Astrocyte of the cerebellum (primary cell): ENCODE data around the gene RBM20.
"Not testable (repeated sequence)": the region's sequence is repeated elsewhere in the genome, so short reads cannot be mapped to it uniquely, and the experiment has no call there.

Experiments
- DNase-seq: peaks from one replicate; pipeline ENCODE4 v3.0.0-alpha.2; 2011; ENCODE audit warnings: low read depth
- H3K4me3 ChIP-seq: 2 replicates; pipeline ENCODE4 v1.5.1; 2011; ENCODE audit warnings: mild to moderate bottlenecking, low read depth, low read length, moderate library complexity
- CTCF ChIP-seq: IDR thresholded peaks from 2 replicates; pipeline ENCODE4 v1.5.1; 2012; ENCODE audit warnings: low read length, low read depth, moderate library complexity, mild to moderate bottlenecking; ENCODE audit errors: missing control alignments
- in situ Hi-C: cut with HindIII; loops from 2 replicates; pipeline ENCODE4 v1.10.0; 2017; ENCODE audit warnings: low sequenced_read_pairs

RBM20 gene

GRCh38 chr10:110863956-110864355 is 219.8 kb downstream of the RBM20 start:
- DNase-seq: no peak
- H3K4me3 ChIP-seq: no peak overlapping the region
- in situ Hi-C loops: no loop called here
- no peak for TF ChIP-seq CTCF

DNA sequence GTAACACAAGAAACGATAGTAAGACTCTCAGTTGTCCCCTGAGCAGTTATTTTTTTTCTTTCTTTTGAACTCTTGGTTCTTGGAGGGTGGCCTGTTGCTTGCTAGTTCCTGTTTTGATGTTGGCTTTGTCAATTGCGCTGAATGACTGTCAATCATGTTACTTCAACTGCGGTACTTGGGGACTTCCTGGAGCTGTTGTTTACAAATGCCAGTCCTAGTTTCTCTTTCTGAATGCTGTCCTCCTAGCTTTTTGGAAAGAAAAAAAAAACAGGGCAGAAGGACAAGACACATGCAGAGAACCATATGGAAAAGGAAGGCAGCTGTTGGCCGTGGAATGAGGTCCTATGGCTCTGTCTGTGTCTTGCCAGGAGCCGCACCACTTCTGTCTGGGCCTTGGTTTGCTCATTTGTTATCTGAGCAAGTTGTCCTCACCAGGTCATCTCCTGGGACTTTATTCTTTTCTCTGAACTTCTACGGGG is 220.6 kb downstream of the RBM20 start:
- DNase-seq: no peak
- in situ Hi-C loops: no loop called here

DNA sequence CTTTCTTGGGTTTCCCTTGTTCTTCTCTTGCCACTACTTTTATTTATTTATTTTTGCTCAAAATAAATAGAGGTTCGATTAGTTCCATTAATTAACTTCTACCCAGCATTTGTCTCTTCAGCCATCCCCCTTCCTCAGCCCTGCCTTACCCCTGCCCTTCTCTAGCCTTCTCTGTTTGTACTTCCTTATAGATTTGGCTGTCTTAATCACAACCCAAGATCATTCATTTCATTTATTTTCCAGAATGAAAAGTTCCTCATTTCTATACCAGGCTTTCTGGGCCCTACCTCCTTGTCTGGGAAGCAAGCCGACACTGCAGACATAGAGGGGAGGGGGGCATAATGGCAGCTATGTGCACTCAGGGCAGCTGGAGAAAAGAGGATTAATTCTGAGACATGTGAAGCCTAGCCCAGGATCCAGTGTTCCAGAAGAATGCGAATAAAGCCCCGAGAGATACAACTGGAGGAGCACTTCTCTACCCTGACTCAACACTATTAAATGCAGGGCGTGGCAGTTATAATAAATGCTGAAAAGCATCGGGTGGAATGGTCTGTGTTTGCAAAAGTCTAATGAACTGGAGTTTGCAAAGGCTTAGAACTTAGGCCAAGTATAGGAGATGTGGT is 221.2 kb downstream of the RBM20 start:
- no peak for DNase-seq
- no peak overlapping the region for H3K4me3 ChIP-seq
- in situ Hi-C loops: no loop called here
- no peak for TF ChIP-seq CTCF

More for the DNA sequence above, 220.6 kb downstream of the RBM20 start:
- no peak for TF ChIP-seq CTCF
- H3K4me3 ChIP-seq: no peak overlapping the region

- H3K4me3 ChIP-seq: no peak overlapping the region
- DNase-seq: no peak
- TF ChIP-seq CTCF: no peak
- in situ Hi-C loops: no loop called here
These were observed 221.8 kb downstream of the RBM20 start for GRCh38 chr10:110865809-110866482.

DNA sequence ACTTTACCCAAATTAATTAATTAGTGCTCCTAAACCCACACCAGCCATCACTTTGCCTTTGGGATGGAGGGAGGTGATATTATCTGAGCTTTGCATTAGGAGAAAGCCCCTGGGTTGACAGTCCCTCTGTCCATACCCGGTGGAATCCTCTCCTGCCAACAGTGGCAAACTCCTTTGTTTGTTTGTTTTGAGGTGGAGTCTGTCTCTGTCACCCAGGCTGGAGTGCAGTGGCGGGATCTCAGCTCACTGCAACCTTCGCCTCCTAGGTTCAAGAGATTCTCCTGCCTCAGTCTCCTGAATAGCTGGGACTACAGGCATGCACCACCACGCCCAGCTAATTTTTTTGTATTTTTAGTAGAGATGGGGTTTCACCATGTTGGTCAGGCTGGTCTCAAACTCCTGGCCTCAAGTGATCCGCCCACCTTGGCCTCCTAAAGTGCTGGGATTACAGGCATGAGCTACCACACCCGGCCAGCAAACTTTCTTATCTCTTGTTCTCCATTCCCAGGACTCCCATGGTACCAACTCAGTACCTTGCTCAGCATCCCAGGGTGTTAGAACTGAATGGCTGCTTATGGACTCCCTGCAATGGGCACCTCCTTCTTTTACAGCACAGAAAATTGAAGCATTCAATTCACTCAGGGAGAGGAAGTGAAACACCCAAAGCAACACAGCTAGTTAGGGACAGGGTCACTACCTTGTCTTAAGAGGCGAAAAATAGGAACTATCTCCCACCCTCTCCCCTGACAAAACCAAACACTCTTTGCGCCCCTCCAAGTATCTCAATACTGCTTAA is 223.1 kb downstream of the RBM20 start:
- H3K4me3 ChIP-seq, DNase-seq, in situ Hi-C loops: not testable (repeated sequence)

- no peak for TF ChIP-seq CTCF
- DNase-seq: no peak
- in situ Hi-C loops: no loop called here
- no peak overlapping the region for H3K4me3 ChIP-seq
These were observed 223.8 kb downstream of the RBM20 start for GRCh38 chr10:110867807-110868465.

DNA sequence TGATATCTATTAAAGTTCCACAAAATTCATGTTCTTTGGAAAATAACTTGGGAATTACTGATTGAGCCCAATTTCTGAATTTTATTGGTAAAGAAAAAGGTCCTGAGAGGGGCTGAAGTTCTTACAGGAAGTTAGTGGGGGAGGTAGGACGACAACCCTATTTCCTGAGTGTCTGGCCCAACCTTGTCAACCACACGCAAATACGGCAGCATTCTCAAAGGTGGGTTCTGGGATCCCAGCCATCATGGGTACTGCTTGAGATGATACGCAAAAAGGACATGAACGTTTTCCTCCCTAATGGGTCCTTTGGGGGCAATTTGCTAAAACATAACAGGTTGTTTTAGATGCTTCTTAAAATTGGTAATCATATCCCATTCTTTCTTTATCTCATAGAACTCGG is 224.8 kb downstream of the RBM20 start:
- no peak overlapping the region for H3K4me3 ChIP-seq
- TF ChIP-seq CTCF: no peak
- no peak for DNase-seq
- in situ Hi-C loops: no loop called here
